HUES64 (cell line): ENCODE results near the gene PPT2. TPM values are rescaled to one million over a fixed set of nuclear protein-coding genes. Genes with fewer than 3 reads are reported as not detected.
A peak's percentile ranks its signal among the peaks of the same experiment; 100 is the strongest.

ENCODE experiments used
- H3K27ac ChIP-seq: 2 replicates; pipeline ENCODE4 v1.7.0; 2013; ENCODE audit warnings: low read depth, low read length, inconsistent platforms
- H3K27me3 ChIP-seq: 2 replicates; pipeline ENCODE4 v1.6.1; 2013; ENCODE audit warnings: mild to moderate bottlenecking, low read length; ENCODE audit not compliant: insufficient read depth
- H3K36me3 ChIP-seq: 2 replicates; pipeline ENCODE4 v1.6.1; 2013; ENCODE audit warnings: mild to moderate bottlenecking, low read length; ENCODE audit not compliant: insufficient read depth
- H3K4me1 ChIP-seq: 2 replicates; pipeline ENCODE4 v1.6.1; 2013; ENCODE audit warnings: mild to moderate bottlenecking, low read length, moderate library complexity; ENCODE audit not compliant: insufficient read depth
- H3K4me3 ChIP-seq: 2 replicates; pipeline ENCODE4 v1.5.1; 2013; ENCODE audit warnings: mild to moderate bottlenecking, low read length, moderate library complexity
- H3K9ac ChIP-seq: 2 replicates; pipeline ENCODE4 v1.6.1; 2013; ENCODE audit warnings: mild to moderate bottlenecking, low read depth, low read length
- H3K9me3 ChIP-seq: 2 replicates; pipeline ENCODE4 v1.6.1; 2013; ENCODE audit warnings: low read depth, low read length; ENCODE audit not compliant: insufficient read depth
- WGBS: fragments of 150-250, 120-280 bp; methylation state at CpG from one replicate; pipeline ENCODE4 v1.1.7; 2013; ENCODE audit warnings: missing lambda C conversion rate; 5-methylcytosine and 5-hydroxymethylcytosine counted together
- polyA plus RNA-seq, 2 experiments: library from polyadenylated mRNA; stranded (reverse); fragments of 50-300 nt; gene quantifications; one replicate each; pipeline ENCODE4 v1.2.3, GENCODE V29; 2013

PPT2 gene
- polyA plus RNA-seq (2013, experiment 1 of 2): 28.4 TPM
- polyA plus RNA-seq (2013, experiment 2 of 2): 23.3 TPM

GRCh38 chr6:32153564-32154513 lies at the start of gene PPT2:
Gene PPT2 (plus strand): TSS chr6:32154141. CDS start chr6:32154595, 454 bp downstream.
- Histone ChIP-seq H3K36me3 (peaks cover 30% of the 10 kb centered on the region), H3K4me3 (peak within 1 kb of the TSS; percentile 92), H3K9ac (peak within 1 kb of the TSS; percentile 87), H3K27ac (peak within 1 kb of the TSS; percentile 92), H3K27me3 (peaks cover 24% of the 10 kb centered on the region), H3K9me3 (no peaks in the 10 kb centered on the region), H3K4me1 (peaks cover 8% of the 10 kb centered on the region)
- under 1% methylated on average over 47 of the region's 52 CpGs for WGBS

DNA sequence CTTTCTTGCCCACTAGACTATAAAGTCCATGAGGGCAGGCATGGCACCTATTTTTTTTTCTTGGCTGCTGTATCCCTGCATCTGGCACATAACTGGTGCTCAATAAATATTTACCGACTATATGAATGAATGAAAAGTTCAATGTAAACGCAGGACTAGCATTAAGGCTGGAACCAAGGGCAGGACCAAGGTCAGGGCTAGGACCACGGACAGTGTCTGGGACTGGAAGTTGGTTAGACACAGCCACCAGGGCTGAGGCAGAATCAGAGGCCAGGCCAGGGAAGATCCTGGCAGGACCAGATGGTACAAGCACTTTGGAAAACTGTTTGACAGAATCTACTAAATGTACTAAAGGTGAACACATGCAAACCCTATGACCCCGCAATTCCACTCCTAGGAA lies 48.5 kb upstream of the PPT2 start:
- no peaks in the 10 kb centered on the region for H3K9me3 ChIP-seq
- H3K4me1 ChIP-seq: peaks cover 12% of the 10 kb centered on the region
- no peak overlapping the region for H3K4me3 ChIP-seq
- no peaks in the 10 kb centered on the region for H3K36me3 ChIP-seq
- peaks cover 14% of the 10 kb centered on the region for H3K27me3 ChIP-seq
- H3K9ac ChIP-seq: no peak overlapping the region
- WGBS: 76% methylated on average over 4 of the region's 4 CpGs
- H3K27ac ChIP-seq: no peak overlapping the region

DNA sequence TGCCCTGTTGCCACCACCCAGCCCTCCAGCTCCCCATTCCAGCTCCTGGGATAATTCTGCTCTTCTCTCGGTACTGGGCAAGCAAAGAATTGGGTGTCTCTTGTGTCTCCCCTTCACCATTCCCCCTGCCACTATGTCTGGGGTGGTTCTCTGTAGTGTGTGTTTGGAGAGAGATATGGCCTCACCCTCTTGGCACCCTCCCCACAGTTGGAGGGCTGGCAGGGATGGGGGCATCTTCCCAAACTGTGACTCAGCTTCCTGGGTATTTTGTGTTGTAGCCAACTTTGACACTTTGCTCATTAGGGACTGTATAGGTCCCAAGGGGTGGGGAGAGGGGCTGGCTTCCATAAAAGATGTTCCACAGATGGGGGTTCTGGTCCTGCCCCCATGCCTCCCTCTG lies 46.5 kb upstream of the PPT2 start:
- no peaks in the 10 kb centered on the region for H3K36me3 ChIP-seq
- H3K4me3 ChIP-seq: no peak overlapping the region
- H3K9me3 ChIP-seq: no peaks in the 10 kb centered on the region
- no peak overlapping the region for H3K9ac ChIP-seq
- H3K27ac ChIP-seq: no peak overlapping the region
- peaks cover 12% of the 10 kb centered on the region for H3K4me1 ChIP-seq
- 92% methylated on average over 1 of the region's 1 CpG for WGBS
- peaks cover 14% of the 10 kb centered on the region for H3K27me3 ChIP-seq

DNA sequence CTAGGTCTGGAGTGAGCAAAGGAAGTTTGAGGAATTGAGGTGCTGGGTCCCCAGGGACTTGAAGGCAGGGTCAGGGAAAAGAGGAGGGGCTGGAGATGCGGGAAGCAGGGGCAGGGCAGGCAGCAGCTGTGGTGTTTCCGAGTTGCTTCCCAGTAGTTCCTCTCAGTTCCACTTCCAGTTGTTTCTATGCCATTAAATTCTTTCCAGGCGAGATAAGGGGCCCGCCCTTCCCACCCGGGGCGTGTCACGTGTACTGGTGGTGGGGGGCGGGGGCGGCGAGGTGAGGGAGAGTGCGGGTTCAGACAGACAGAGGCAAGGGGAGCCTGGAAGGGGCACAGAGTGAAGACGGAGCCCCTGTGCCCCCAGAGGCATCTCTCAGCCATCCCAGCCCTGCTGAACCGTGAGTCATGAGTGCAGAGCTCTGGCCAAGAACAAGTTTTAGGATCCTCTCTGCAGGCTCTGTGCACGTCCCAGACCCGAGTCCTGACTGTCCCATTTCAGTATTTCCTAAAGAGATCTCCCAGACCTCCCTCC lies 45.8 kb upstream of the PPT2 start:
- Histone ChIP-seq H3K4me1 (peaks cover 12% of the 10 kb centered on the region), H3K4me3 (no peak overlapping the region), H3K9me3 (no peaks in the 10 kb centered on the region), H3K9ac (no peak overlapping the region), H3K36me3 (no peaks in the 10 kb centered on the region), H3K27ac (no peak overlapping the region), H3K27me3 (peaks cover 14% of the 10 kb centered on the region)
- 16% methylated on average over 15 of the region's 15 CpGs for WGBS

DNA sequence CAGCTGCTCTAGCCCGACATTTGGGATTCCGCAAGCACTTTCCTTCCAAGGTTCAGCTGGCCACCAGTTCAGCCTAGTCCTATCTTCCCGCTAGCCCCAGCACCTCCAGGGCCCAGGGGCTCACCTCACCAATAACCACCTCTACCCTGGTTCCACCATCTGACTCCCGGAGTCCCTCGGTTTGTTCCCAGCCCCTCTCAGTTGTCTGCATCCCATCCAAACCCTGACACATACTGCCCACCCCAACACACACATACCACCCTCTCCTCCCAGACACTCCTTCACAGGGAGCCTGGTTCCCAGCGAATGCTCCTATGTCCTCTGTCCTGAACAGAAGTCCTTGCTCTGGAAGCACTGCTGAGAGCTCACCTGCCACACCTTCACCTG lies 45.2 kb upstream of the PPT2 start:
- Histone ChIP-seq H3K4me3 (peak overlapping the region; percentile 14; the same call in 1 of the 2 replicates), H3K4me1 (peaks cover 12% of the 10 kb centered on the region), H3K36me3 (no peaks in the 10 kb centered on the region), H3K9me3 (no peaks in the 10 kb centered on the region), H3K27me3 (peaks cover 14% of the 10 kb centered on the region), H3K9ac (no peak overlapping the region), H3K27ac (no peak overlapping the region)
- WGBS: 65% methylated on average over 6 of the region's 6 CpGs

DNA sequence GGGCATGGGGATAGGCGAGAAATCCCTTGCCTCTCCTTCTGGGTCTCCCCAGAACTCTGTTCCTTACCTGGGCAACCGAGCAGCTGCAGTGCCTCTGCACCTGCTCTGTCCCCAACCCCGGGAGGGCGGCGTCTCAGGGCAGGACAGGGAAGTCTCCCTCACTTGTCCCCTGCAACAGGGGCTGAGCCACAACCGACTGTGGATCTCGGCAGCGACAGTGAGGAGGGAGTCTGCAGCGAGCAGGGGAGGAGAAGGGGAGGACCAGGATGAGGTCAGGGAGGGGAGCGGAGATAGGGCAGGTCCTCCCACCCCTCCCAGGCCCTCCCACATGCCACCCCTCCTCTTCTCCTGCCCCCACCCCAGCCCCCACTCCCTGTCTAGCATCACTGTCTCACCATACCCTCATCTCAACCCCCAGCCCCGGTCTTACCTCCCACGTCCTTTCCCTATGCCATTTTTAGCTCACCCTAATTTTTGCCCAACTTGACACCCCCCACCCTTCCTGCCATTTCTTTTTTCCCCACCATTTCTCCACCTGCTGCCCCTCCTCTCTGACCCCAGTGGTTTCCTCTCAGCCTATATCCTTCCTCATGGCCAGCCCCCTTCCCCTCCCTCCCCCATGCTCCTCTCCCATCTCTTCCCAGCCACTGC lies 44.7 kb upstream of the PPT2 start, which contains the start of gene TNXB:
TSS of gene TNXB (minus strand) at position 225 of the 651 bp plus-strand sequence. CDS start 11,140 bp downstream, outside the sequence.
- Histone ChIP-seq H3K4me1 (peaks cover 12% of the 10 kb centered on the region), H3K9me3 (no peaks in the 10 kb centered on the region), H3K9ac (no peak within 1 kb of the TSS), H3K27ac (no peak within 1 kb of the TSS), H3K36me3 (no peaks in the 10 kb centered on the region), H3K27me3 (peaks cover 14% of the 10 kb centered on the region), H3K4me3 (peak within 1 kb of the TSS; percentile 14; the same call in 1 of the 2 replicates)
- 28% methylated on average over 10 of the region's 12 CpGs for WGBS

GRCh38 chr6:32109765-32110160 lies 44.2 kb upstream of the PPT2 start:
- Histone ChIP-seq H3K9ac (no peak overlapping the region), H3K4me1 (peaks cover 12% of the 10 kb centered on the region), H3K27ac (no peak overlapping the region), H3K9me3 (no peaks in the 10 kb centered on the region), H3K36me3 (peaks cover 2% of the 10 kb centered on the region; the same call in 1 of the 2 replicates), H3K4me3 (no peak overlapping the region), H3K27me3 (peaks cover 14% of the 10 kb centered on the region)
- 62% methylated on average over 6 of the region's 6 CpGs for WGBS

DNA sequence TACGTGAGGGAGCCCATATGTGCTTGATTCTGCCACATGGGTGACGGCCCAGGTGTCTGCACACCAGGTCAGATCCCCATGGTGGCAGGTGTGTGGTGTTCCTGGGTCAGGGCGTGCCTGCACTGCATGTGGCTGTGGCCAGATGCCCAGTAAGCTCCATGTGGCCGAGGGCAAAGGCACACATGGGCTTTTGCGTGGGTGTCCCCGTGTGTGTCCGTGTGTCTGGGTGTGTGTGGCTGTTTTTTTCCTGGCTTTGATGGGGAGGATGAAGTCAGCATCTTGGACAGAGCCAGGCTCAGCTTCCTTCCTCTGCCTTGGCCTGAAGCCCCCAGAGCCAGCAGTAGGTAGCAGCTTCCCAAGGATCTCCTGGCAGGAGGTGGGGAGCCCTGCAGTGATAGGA lies 43.3 kb upstream of the PPT2 start:
- Histone ChIP-seq H3K4me1 (peaks cover 12% of the 10 kb centered on the region), H3K4me3 (no peak overlapping the region), H3K9ac (no peak overlapping the region), H3K36me3 (peaks cover 6% of the 10 kb centered on the region; the same call in 1 of the 2 replicates), H3K9me3 (no peaks in the 10 kb centered on the region), H3K27me3 (peaks cover 14% of the 10 kb centered on the region), H3K27ac (no peak overlapping the region)
- 88% methylated on average over 7 of the region's 7 CpGs for WGBS

- H3K27me3 ChIP-seq: peaks cover 12% of the 10 kb centered on the region
- H3K36me3 ChIP-seq: peaks cover 14% of the 10 kb centered on the region
- H3K4me3 ChIP-seq: no peak overlapping the region
- no peaks in the 10 kb centered on the region for H3K9me3 ChIP-seq
- H3K27ac ChIP-seq: no peak overlapping the region
- WGBS: 89% methylated on average over 7 of the region's 7 CpGs
- H3K9ac ChIP-seq: no peak overlapping the region
- H3K4me1 ChIP-seq: peaks cover 12% of the 10 kb centered on the region
These were observed 42.4 kb upstream of the PPT2 start for GRCh38 chr6:32111424-32112066.

DNA sequence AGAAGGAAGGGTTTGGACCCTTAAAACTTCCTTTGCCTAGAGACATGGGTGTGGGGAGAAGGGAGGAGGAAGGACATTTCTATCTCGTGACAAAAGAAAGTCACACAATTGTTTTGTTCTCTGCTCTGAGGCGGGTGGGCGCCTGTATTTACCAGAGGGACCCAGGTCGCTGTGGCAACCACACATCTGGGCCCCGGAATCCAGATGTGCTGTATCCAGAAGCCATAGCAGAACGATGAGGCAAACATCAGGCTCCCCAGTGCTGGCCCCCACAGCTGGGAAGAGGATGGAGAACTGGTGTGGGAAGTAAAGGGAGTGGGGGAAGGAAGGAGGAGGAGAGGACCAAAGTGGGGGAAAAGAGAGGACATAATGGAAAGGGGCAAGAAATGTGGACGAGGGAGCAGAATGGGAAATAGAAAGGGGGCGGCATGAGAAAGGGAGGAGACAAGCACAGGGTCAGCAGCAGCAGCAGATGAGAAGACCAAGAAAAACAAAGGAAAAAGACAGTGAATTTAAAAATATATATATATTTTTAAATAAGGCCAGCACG lies 41.4 kb upstream of the PPT2 start:
- H3K9me3 ChIP-seq: no peaks in the 10 kb centered on the region
- no peak overlapping the region for H3K9ac ChIP-seq
- peaks cover 12% of the 10 kb centered on the region for H3K27me3 ChIP-seq
- peaks cover 12% of the 10 kb centered on the region for H3K4me1 ChIP-seq
- no peak overlapping the region for H3K4me3 ChIP-seq
- H3K27ac ChIP-seq: no peak overlapping the region
- 89% methylated on average over 9 of the region's 9 CpGs for WGBS
- peaks cover 24% of the 10 kb centered on the region for H3K36me3 ChIP-seq
